ENCODE measurements around the gene CCDC39.

DNA sequence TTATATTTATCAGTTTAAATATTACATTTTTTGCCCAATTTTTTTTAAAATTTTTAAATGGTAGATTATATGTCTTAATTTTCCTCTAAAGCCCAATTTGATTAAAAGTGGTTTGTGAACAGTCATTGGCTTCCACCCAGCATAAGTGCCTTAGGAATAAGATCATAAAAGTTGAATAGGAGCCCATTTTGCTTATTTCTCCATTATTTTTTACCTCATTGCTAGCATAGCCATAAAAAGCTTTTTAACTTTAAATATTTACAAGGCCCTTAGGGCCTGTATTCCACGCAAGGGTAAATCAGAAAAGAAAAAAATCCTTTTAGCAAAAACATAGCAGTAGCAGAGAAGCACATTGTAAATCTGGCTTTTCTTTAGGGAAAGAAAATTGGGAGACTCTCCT, 68.3 kb downstream of the CCDC39 start:
- TF ChIP-seq, protein P1, sequence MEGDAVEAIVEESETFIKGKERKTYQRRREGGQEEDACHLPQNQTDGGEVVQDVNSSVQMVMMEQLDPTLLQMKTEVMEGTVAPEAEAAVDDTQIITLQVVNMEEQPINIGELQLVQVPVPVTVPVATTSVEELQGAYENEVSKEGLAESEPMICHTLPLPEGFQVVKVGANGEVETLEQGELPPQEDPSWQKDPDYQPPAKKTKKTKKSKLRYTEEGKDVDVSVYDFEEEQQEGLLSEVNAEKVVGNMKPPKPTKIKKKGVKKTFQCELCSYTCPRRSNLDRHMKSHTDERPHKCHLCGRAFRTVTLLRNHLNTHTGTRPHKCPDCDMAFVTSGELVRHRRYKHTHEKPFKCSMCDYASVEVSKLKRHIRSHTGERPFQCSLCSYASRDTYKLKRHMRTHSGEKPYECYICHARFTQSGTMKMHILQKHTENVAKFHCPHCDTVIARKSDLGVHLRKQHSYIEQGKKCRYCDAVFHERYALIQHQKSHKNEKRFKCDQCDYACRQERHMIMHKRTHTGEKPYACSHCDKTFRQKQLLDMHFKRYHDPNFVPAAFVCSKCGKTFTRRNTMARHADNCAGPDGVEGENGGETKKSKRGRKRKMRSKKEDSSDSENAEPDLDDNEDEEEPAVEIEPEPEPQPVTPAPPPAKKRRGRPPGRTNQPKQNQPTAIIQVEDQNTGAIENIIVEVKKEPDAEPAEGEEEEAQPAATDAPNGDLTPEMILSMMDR (IDR thresholded peaks at IDR 0.05 in 2 of 3, conservative IDR thresholded peaks at IDR 0.05 in 1 of 3; ENCODE audit: insufficient read depth in 2 of 3, low read depth in 1 of 3, low read length in 3 of 3), result no peak
- TF ChIP-seq TAF1 (IDR thresholded peaks at IDR 0.05; ENCODE audit: control insufficient read depth, extremely low read depth, insufficient read depth, low read length, severe bottlenecking), result no peak

Data from K562 (cell line).